ENCODE results near the gene MMP23B. TPM values are rescaled to one million over a fixed set of nuclear protein-coding genes. Genes with fewer than 3 reads are reported as not detected.

The MMP23B gene
- total and polyA plus RNA-seq, 10 of the 15 experiments (the other 5 are each of a cell fraction or from before 2014, with no cell fraction given), result 0.25 to 0.76 (median 0.34) TPM; not detected in 4

DNA sequence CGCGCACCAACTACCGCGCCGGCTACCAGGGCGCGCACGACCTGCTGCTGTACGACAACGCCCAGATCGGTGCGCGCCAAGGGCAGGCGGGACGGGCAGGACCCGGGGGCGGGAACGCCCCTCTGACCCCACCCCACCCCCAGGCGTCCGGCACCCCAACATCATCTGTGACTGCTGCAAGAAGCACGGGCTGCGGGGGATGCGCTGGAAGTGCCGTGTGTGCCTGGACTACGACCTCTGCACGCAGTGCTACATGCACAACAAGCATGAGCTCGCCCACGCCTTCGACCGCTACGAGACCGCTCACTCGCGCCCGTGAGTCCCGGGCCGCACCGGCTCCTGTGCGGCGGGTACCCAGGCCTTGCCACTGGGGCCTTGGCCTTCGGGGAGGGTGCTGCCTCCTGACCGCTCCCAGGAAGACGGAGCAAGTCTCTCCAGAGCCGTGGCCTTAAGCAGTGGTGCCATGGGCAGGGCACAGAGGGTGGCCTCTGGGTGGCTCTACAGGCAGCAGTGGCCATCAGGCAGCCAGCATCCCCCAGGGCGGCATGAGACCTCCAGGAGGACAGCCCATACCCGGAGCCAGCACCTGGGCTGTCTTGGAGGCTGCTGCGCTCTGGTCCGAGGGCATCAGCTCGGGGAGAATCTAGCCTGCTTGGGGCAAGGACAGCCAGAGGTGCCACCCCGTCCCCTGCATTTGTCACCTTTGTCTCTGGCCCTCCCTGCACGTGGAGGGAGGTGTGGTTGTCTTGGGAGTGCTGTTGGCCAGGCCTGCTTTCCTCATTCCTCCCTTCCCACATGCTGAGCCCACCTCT, 8.1 kb upstream of the MMP23B start:
- POLR2A ChIA-PET, result no interaction called here
- intact Hi-C loops (cut with micrococcal nuclease; ENCODE audit: unreplicated experiment), result no loop called here
- Histone ChIP-seq H3K9me3 (replicated peaks; ENCODE audit: control insufficient read depth, insufficient read depth, low read length) (no peaks in the 10 kb centered on the region), H4K20me1 (ENCODE audit: control insufficient read depth, insufficient read depth) (no peaks in the 10 kb centered on the region), H3K36me3 (ENCODE audit: control insufficient read depth in 2 of 2, insufficient read depth in 2 of 2, low read length in 1 of 2) (no peaks in the 10 kb centered on the region), H3K27me3 (replicated peaks in 1 of 2; ENCODE audit: control insufficient read depth in 2 of 2, insufficient read depth in 2 of 2, low read length in 1 of 2) (no peaks in the 10 kb centered on the region), H3K4me1 (ENCODE audit: control insufficient read depth, insufficient read depth, low read length) (no peaks in the 10 kb centered on the region), H3K4me2 (ENCODE audit: control insufficient read depth, insufficient read depth) (no peak overlapping the region), H3K9ac (ENCODE audit: control insufficient read depth, insufficient read depth, low read length) (no peak overlapping the region), H3K79me2 (ENCODE audit: control insufficient read depth, insufficient read depth, low read length) (no peaks in the 10 kb centered on the region), H2AFZ (ENCODE audit: control insufficient read depth, low read depth, low read length) (no peak overlapping the region), H3K27ac (ENCODE audit: control insufficient read depth, insufficient read depth) (no peak overlapping the region), H3K4me3 (no peak overlapping the region)
- 88% methylated on average over 33 of the region's 51 CpGs for WGBS (ENCODE audit: insufficient coverage, insufficient replicate concordance, low lambda C conversion rate, missing lambda C conversion rate)
- RAD21 ChIA-PET (ENCODE audit: unreplicated experiment), result no interaction called here
- FAIRE-seq, result no peak
- in situ Hi-C loops (cut with MboI), result no loop called here
- SMC1A ChIA-PET (ENCODE audit: uncharacterized antibody, unreplicated experiment), result no interaction called here
- ATAC-seq, result no peak
- no peak for DNase-seq (ENCODE audit: low read depth, low spot score)
- BruUV-seq (replicated peaks), result no TSS peak
- CTCF ChIA-PET, result interaction anchor here (1.0 kb wide), 1 partner anchor 9 kb away, joined by 5 read pairs; the partner anchor contains the start of gene MIB2
- TF ChIP-seq, protein P1, sequence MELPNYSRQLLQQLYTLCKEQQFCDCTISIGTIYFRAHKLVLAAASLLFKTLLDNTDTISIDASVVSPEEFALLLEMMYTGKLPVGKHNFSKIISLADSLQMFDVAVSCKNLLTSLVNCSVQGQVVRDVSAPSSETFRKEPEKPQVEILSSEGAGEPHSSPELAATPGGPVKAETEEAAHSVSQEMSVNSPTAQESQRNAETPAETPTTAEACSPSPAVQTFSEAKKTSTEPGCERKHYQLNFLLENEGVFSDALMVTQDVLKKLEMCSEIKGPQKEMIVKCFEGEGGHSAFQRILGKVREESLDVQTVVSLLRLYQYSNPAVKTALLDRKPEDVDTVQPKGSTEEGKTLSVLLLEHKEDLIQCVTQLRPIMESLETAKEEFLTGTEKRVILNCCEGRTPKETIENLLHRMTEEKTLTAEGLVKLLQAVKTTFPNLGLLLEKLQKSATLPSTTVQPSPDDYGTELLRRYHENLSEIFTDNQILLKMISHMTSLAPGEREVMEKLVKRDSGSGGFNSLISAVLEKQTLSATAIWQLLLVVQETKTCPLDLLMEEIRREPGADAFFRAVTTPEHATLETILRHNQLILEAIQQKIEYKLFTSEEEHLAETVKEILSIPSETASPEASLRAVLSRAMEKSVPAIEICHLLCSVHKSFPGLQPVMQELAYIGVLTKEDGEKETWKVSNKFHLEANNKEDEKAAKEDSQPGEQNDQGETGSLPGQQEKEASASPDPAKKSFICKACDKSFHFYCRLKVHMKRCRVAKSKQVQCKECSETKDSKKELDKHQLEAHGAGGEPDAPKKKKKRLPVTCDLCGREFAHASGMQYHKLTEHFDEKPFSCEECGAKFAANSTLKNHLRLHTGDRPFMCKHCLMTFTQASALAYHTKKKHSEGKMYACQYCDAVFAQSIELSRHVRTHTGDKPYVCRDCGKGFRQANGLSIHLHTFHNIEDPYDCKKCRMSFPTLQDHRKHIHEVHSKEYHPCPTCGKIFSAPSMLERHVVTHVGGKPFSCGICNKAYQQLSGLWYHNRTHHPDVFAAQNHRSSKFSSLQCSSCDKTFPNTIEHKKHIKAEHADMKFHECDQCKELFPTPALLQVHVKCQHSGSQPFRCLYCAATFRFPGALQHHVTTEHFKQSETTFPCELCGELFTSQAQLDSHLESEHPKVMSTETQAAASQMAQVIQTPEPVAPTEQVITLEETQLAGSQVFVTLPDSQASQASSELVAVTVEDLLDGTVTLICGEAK (IDR thresholded peaks at IDR 0.05; ENCODE audit: borderline replicate concordance), result no peak
- no peak for TF ChIP-seq GABPA (IDR thresholded peaks at IDR 0.05; ENCODE audit: low read depth)
- TF ChIP-seq CHD1 (IDR thresholded peaks at IDR 0.05; ENCODE audit: low read depth, low read length), result no peak
- no peak for TF ChIP-seq ZBED1 (IDR thresholded peaks at IDR 0.05; ENCODE audit: borderline replicate concordance)
- TF ChIP-seq, protein P2, sequence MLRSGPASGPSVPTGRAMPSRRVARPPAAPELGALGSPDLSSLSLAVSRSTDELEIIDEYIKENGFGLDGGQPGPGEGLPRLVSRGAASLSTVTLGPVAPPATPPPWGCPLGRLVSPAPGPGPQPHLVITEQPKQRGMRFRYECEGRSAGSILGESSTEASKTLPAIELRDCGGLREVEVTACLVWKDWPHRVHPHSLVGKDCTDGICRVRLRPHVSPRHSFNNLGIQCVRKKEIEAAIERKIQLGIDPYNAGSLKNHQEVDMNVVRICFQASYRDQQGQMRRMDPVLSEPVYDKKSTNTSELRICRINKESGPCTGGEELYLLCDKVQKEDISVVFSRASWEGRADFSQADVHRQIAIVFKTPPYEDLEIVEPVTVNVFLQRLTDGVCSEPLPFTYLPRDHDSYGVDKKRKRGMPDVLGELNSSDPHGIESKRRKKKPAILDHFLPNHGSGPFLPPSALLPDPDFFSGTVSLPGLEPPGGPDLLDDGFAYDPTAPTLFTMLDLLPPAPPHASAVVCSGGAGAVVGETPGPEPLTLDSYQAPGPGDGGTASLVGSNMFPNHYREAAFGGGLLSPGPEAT (IDR thresholded peaks at IDR 0.05; ENCODE audit: low read depth), result no peak
- TF ChIP-seq, protein P3, sequence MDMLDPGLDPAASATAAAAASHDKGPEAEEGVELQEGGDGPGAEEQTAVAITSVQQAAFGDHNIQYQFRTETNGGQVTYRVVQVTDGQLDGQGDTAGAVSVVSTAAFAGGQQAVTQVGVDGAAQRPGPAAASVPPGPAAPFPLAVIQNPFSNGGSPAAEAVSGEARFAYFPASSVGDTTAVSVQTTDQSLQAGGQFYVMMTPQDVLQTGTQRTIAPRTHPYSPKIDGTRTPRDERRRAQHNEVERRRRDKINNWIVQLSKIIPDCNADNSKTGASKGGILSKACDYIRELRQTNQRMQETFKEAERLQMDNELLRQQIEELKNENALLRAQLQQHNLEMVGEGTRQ (IDR thresholded peaks at IDR 0.05; ENCODE audit: borderline replicate concordance, low read depth, low read length), result no peak
- TF ChIP-seq, protein P4, sequence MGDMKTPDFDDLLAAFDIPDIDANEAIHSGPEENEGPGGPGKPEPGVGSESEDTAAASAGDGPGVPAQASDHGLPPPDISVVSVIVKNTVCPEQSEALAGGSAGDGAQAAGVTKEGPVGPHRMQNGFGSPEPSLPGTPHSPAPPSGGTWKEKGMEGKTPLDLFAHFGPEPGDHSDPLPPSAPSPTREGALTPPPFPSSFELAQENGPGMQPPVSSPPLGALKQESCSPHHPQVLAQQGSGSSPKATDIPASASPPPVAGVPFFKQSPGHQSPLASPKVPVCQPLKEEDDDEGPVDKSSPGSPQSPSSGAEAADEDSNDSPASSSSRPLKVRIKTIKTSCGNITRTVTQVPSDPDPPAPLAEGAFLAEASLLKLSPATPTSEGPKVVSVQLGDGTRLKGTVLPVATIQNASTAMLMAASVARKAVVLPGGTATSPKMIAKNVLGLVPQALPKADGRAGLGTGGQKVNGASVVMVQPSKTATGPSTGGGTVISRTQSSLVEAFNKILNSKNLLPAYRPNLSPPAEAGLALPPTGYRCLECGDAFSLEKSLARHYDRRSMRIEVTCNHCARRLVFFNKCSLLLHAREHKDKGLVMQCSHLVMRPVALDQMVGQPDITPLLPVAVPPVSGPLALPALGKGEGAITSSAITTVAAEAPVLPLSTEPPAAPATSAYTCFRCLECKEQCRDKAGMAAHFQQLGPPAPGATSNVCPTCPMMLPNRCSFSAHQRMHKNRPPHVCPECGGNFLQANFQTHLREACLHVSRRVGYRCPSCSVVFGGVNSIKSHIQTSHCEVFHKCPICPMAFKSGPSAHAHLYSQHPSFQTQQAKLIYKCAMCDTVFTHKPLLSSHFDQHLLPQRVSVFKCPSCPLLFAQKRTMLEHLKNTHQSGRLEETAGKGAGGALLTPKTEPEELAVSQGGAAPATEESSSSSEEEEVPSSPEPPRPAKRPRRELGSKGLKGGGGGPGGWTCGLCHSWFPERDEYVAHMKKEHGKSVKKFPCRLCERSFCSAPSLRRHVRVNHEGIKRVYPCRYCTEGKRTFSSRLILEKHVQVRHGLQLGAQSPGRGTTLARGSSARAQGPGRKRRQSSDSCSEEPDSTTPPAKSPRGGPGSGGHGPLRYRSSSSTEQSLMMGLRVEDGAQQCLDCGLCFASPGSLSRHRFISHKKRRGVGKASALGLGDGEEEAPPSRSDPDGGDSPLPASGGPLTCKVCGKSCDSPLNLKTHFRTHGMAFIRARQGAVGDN (IDR thresholded peaks at IDR 0.05), result no peak
- no peak for TF ChIP-seq IKZF2 (IDR thresholded peaks at IDR 0.05)
- TF ChIP-seq RCOR1 (conservative IDR thresholded peaks at IDR 0.05; ENCODE audit: low read depth, low read length), result no peak
- TF ChIP-seq, protein P5, sequence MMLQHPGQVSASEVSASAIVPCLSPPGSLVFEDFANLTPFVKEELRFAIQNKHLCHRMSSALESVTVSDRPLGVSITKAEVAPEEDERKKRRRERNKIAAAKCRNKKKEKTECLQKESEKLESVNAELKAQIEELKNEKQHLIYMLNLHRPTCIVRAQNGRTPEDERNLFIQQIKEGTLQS (IDR thresholded peaks at IDR 0.05; ENCODE audit: borderline replicate concordance, extremely low read depth, low read depth, low read length), result no peak
- no peak for TF ChIP-seq RB1 (IDR thresholded peaks at IDR 0.05; ENCODE audit: borderline replicate concordance)

Measured in GM12878 (cell line).